Tibial nerve (tissue), 4 donors: ENCODE measurements around the gene GCNT4. TPM values are rescaled to one million over a fixed set of nuclear protein-coding genes. Genes with fewer than 3 reads are reported as not detected.

ENCODE experiments used
- DNase-seq, 2 donors: peaks; one replicate each; pipeline ENCODE4 v3.0.0-alpha.2; 2019; ENCODE audit warnings: low spot score in 2 of 2
- H3K27ac ChIP-seq, 4 donors: fragments of 200-600 bp; sonication (generic) in 3 of 4; one replicate each; pipeline ENCODE4 v1.5.1; 2017 to 2019; ENCODE audit warnings: mild to moderate bottlenecking in 1 of 4
- H3K27me3 ChIP-seq, 2 donors: fragments of 200-600 bp; sonication (generic) in 1 of 2; one replicate each; pipeline versions ENCODE4 v1.5.1 to v1.6.0; 2017 to 2019
- H3K36me3 ChIP-seq, 3 donors: fragments of 200-600 bp; sonication (generic); one replicate each; pipeline ENCODE4 v1.5.1; 2018 to 2019
- H3K4me1 ChIP-seq, 4 donors: fragments of 200-600 bp; sonication (generic) in 3 of 4; one replicate each; pipeline ENCODE4 v1.5.1; 2017 to 2019
- H3K4me3 ChIP-seq, 4 donors: fragments of 200-600 bp; sonication (generic) in 3 of 4; one replicate each; pipeline ENCODE4 v1.5.1; 2017 to 2019; ENCODE audit warnings: mild to moderate bottlenecking in 1 of 4, moderate library complexity in 1 of 4
- H3K9me3 ChIP-seq, 4 donors: fragments of 200-600 bp; sonication (generic) in 3 of 4; one replicate each; pipeline ENCODE4 v1.5.1; 2017 to 2019
- EP300 ChIP-seq, 2 donors: sonication (generic); formaldehyde crosslinking; IDR thresholded peaks; one replicate each; pipeline ENCODE4 v1.6.1; 2017; ENCODE audit warnings: antibody characterized with exemption in 2 of 2, mild to moderate bottlenecking in 1 of 2
- POLR2A ChIP-seq, 2 donors: fragments of 450-650 bp; IDR thresholded peaks; one replicate each; pipeline ENCODE4 v1.6.1; 2017; ENCODE audit warnings: antibody characterized with exemption in 2 of 2, mild to moderate bottlenecking in 2 of 2, moderate library complexity in 2 of 2
- WGBS, 2 donors: methylation state at CpG; one replicate each; pipeline ENCODE4 v1.1.5; 2018; 5-methylcytosine and 5-hydroxymethylcytosine counted together
- total RNA-seq, 4 donors: library from RNA; depleted of rRNA; stranded (reverse); fragments of >200 nt; gene quantifications; one replicate each; pipeline ENCODE4 v1.1.0, GENCODE V29; 2016
- TF ChIP-seq, protein P1 (sequence below), 5 experiments: fragments of 200-600 bp in 3 of 5; fragments of 450-650 bp in 2 of 5; sonication (generic) in 3 of 5; IDR thresholded peaks; one replicate each; pipeline ENCODE4 v1.5.1; 2016 to 2019; ENCODE audit warnings: antibody characterized with exemption in 5 of 5, mild to moderate bottlenecking in 3 of 5, moderate library complexity in 2 of 5

Gene GCNT4
- total RNA-seq, 4 donors from 2014 or later, result 0.63 to 1.5 (median 0.94) TPM

- TF ChIP-seq POLR2A (IDR thresholded peaks at IDR 0.05), result no peak
- TF ChIP-seq, protein P1, sequence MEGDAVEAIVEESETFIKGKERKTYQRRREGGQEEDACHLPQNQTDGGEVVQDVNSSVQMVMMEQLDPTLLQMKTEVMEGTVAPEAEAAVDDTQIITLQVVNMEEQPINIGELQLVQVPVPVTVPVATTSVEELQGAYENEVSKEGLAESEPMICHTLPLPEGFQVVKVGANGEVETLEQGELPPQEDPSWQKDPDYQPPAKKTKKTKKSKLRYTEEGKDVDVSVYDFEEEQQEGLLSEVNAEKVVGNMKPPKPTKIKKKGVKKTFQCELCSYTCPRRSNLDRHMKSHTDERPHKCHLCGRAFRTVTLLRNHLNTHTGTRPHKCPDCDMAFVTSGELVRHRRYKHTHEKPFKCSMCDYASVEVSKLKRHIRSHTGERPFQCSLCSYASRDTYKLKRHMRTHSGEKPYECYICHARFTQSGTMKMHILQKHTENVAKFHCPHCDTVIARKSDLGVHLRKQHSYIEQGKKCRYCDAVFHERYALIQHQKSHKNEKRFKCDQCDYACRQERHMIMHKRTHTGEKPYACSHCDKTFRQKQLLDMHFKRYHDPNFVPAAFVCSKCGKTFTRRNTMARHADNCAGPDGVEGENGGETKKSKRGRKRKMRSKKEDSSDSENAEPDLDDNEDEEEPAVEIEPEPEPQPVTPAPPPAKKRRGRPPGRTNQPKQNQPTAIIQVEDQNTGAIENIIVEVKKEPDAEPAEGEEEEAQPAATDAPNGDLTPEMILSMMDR (IDR thresholded peaks at IDR 0.05), result no peak
- no peak for TF ChIP-seq EP300 (IDR thresholded peaks at IDR 0.05)
- WGBS, 2 donors, result 100% methylated on average over 1 of the region's 1 CpG
- Histone ChIP-seq H3K27me3 (no peaks in the 10 kb centered on the region), H3K9me3 (no peaks in the 10 kb centered on the region), H3K4me3 (no peak overlapping the region), H3K36me3 (no peaks in the 10 kb centered on the region), H3K27ac (no peak overlapping the region), H3K4me1 (peaks cover 0 to 23% (median 6%) of the 10 kb centered on the region in 4 donors)
- DNase-seq, result no peak
Observed at GRCh38 chr5:75055727-75056144, 3.4 kb upstream of the GCNT4 start.

- peak overlapping the region; percentile 71 to 93 (median 86) for H3K27ac ChIP-seq
- no peaks in the 10 kb centered on the region for H3K36me3 ChIP-seq
- peak overlapping the region; percentile 50 to 92 (median 78) for H3K4me3 ChIP-seq
- no peaks in the 10 kb centered on the region for H3K9me3 ChIP-seq
- H3K4me1 ChIP-seq, result peaks cover 0 to 23% (median 6%) of the 10 kb centered on the region in 4 donors
- DNase-seq, result peak in 1 of 2 donors; percentile 30
- 17 to 22% methylated on average over 28 of the region's 28 CpGs for WGBS, 2 donors
- TF ChIP-seq EP300 (IDR thresholded peaks at IDR 0.05) (no peak), POLR2A (IDR thresholded peaks at IDR 0.05) (no peak)
- TF ChIP-seq, protein P1 (IDR thresholded peaks at IDR 0.05), result no peak
- no peaks in the 10 kb centered on the region for H3K27me3 ChIP-seq
Observed at GRCh38 chr5:75054134-75054930, 2.0 kb upstream of the GCNT4 start.

- TF ChIP-seq, protein P1 (IDR thresholded peaks at IDR 0.05), result peak in 4 of 5 experiments; percentile 0 to 30 (median 12)
- TF ChIP-seq POLR2A (IDR thresholded peaks at IDR 0.05), result no peak
- TF ChIP-seq EP300 (IDR thresholded peaks at IDR 0.05), result peak in 1 of 2 donors; percentile 37
- Histone ChIP-seq H3K27ac (peak overlapping the region; percentile 71 to 93 (median 86)), H3K27me3 (no peaks in the 10 kb centered on the region), H3K4me1 (peaks cover 0 to 23% (median 6%) of the 10 kb centered on the region in 4 donors), H3K4me3 (peak overlapping the region; percentile 50 to 92 (median 78)), H3K9me3 (no peaks in the 10 kb centered on the region), H3K36me3 (no peaks in the 10 kb centered on the region)
- peak in 1 of 2 donors; percentile 26 for DNase-seq
- whole genome bisulfite sequencing, 2 donors, result 0 to 1% methylated on average over 15 to 62 of the region's 95 CpGs
Observed at GRCh38 chr5:75053304-75054133, 1.2 kb upstream of the GCNT4 start.

GRCh38 chr5:75053054-75053303, 621 bp upstream of the GCNT4 start:
- H3K36me3 ChIP-seq, result no peaks in the 10 kb centered on the region
- TF ChIP-seq EP300 (IDR thresholded peaks at IDR 0.05), result no peak
- TF ChIP-seq POLR2A (IDR thresholded peaks at IDR 0.05), result no peak
- TF ChIP-seq, protein P1 (IDR thresholded peaks at IDR 0.05), result peak in 2 of 5 experiments; percentile 8 to 15
- peaks cover 0 to 23% (median 6%) of the 10 kb centered on the region in 4 donors for H3K4me1 ChIP-seq
- DNase-seq, result no peak
- peak overlapping the region; percentile 50 to 92 (median 78) for H3K4me3 ChIP-seq
- peak overlapping the region; percentile 71 to 93 (median 86) for H3K27ac ChIP-seq
- WGBS, 2 donors, result no CpG with 5 or more reads among the region's 40 CpGs
- H3K9me3 ChIP-seq, result no peaks in the 10 kb centered on the region
- no peaks in the 10 kb centered on the region for H3K27me3 ChIP-seq
